Mucosa of stomach (tissue), 1 donor: ENCODE measurements around the gene GIMAP8.

Experiments
- H3K27me3 ChIP-seq: one replicate; pipeline ENCODE4 v1.7.0; 2013; ENCODE audit warnings: mild to moderate bottlenecking, low read length; ENCODE audit not compliant: control insufficient read depth, insufficient read depth
- H3K36me3 ChIP-seq: one replicate; pipeline ENCODE4 v1.7.0; 2013; ENCODE audit warnings: low read length; ENCODE audit not compliant: control insufficient read depth, insufficient read depth
- H3K4me1 ChIP-seq: one replicate; pipeline ENCODE4 v1.7.0; 2013; ENCODE audit warnings: mild to moderate bottlenecking, low read length; ENCODE audit not compliant: control insufficient read depth, insufficient read depth
- H3K4me3 ChIP-seq: one replicate; pipeline ENCODE4 v1.7.0; 2013; ENCODE audit warnings: low read length
- H3K9ac ChIP-seq: one replicate; pipeline ENCODE4 v1.7.0; 2013; ENCODE audit warnings: mild to moderate bottlenecking, low read length, moderate library complexity
- H3K9me3 ChIP-seq: one replicate; pipeline ENCODE4 v1.7.0; 2013; ENCODE audit warnings: mild to moderate bottlenecking, low read length, moderate library complexity; ENCODE audit not compliant: control insufficient read depth
- donor health status: Pancreatic carcinoma.

The GIMAP8 gene

GRCh38 chr7:150450491-150451001 lies at the start of gene GIMAP8:
Gene GIMAP8 (plus strand): TSS chr7:150450630. CDS start chr7:150466699, 16,069 bp downstream.
- Histone ChIP-seq H3K4me1 (no peaks in the 10 kb centered on the region), H3K27me3 (peaks cover 11% of the 10 kb centered on the region), H3K9ac (no peak within 1 kb of the TSS), H3K9me3 (no peaks in the 10 kb centered on the region), H3K36me3 (no peaks in the 10 kb centered on the region), H3K4me3 (no peak within 1 kb of the TSS)

- Histone ChIP-seq H3K4me3 (no peak overlapping the region), H3K9ac (no peak overlapping the region), H3K27me3 (no peaks in the 10 kb centered on the region), H3K4me1 (peaks cover 46% of the 10 kb centered on the region), H3K9me3 (no peaks in the 10 kb centered on the region), H3K36me3 (no peaks in the 10 kb centered on the region)
These were observed 49.5 kb upstream of the GIMAP8 start for GRCh38 chr7:150400788-150401423.

GRCh38 chr7:150401424-150401790 lies 49.0 kb upstream of the GIMAP8 start:
- H3K9ac ChIP-seq, result no peak overlapping the region
- no peaks in the 10 kb centered on the region for H3K27me3 ChIP-seq
- no peaks in the 10 kb centered on the region for H3K36me3 ChIP-seq
- H3K4me1 ChIP-seq, result peaks cover 51% of the 10 kb centered on the region
- H3K4me3 ChIP-seq, result no peak overlapping the region
- H3K9me3 ChIP-seq, result no peaks in the 10 kb centered on the region

- no peak overlapping the region for H3K4me3 ChIP-seq
- H3K27me3 ChIP-seq, result no peaks in the 10 kb centered on the region
- H3K4me1 ChIP-seq, result peaks cover 58% of the 10 kb centered on the region
- H3K9me3 ChIP-seq, result no peaks in the 10 kb centered on the region
- no peaks in the 10 kb centered on the region for H3K36me3 ChIP-seq
- H3K9ac ChIP-seq, result no peak overlapping the region
These were observed 48.4 kb upstream of the GIMAP8 start for GRCh38 chr7:150401861-150402631.

GRCh38 chr7:150402671-150403321 lies 47.6 kb upstream of the GIMAP8 start:
- Histone ChIP-seq H3K4me3 (no peak overlapping the region), H3K9ac (peak overlapping the region; percentile 36)

GRCh38 chr7:150403376-150404171 lies 46.9 kb upstream of the GIMAP8 start:
- peak overlapping the region; percentile 91 for H3K9ac ChIP-seq
- H3K4me1 ChIP-seq, result peaks cover 59% of the 10 kb centered on the region
- H3K27me3 ChIP-seq, result no peaks in the 10 kb centered on the region
- no peaks in the 10 kb centered on the region for H3K9me3 ChIP-seq
- no peak overlapping the region for H3K4me3 ChIP-seq
- no peaks in the 10 kb centered on the region for H3K36me3 ChIP-seq

More at GRCh38 chr7:150402671-150403321, 47.6 kb upstream of the GIMAP8 start:
- H3K4me1 ChIP-seq, result peaks cover 59% of the 10 kb centered on the region
- no peaks in the 10 kb centered on the region for H3K36me3 ChIP-seq
- no peaks in the 10 kb centered on the region for H3K9me3 ChIP-seq
- no peaks in the 10 kb centered on the region for H3K27me3 ChIP-seq

DNA sequence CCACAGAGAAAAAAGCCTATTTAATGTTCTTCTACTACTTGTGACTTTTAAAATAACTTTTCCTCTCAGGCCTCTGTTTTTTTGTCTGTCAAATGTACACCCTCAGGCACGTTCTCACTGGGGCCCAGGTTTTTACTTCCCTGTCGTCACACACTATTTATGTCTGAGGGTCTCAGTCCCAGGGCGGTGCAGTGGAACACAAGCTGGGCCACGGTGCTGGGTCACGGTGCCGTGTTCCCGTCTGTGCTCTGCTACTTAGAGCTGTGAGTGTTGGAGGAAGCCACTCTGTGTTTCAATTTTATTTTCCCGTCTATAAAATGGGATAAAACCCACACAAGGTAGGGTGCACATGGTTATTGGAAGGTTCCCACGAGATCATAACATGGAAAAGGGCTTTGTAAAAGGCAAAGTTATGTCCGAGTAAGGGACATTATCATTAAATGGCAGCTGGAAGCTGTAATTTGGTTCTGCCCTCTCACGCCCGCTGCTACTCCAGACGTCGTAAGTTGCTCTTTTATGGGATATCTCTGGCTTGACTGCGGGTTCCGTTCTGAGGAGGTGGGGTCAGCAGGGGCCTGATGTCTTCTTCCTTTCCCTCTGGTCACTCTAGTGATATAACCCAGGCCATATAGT lies 46.1 kb upstream of the GIMAP8 start:
- Histone ChIP-seq H3K4me3 (peak overlapping the region; percentile 58), H3K36me3 (no peaks in the 10 kb centered on the region), H3K9me3 (no peaks in the 10 kb centered on the region), H3K9ac (peak overlapping the region; percentile 91), H3K4me1 (peaks cover 59% of the 10 kb centered on the region), H3K27me3 (no peaks in the 10 kb centered on the region)

- no peaks in the 10 kb centered on the region for H3K9me3 ChIP-seq
- H3K4me3 ChIP-seq, result peak overlapping the region; percentile 58
- H3K4me1 ChIP-seq, result peaks cover 58% of the 10 kb centered on the region
- no peaks in the 10 kb centered on the region for H3K27me3 ChIP-seq
- no peaks in the 10 kb centered on the region for H3K36me3 ChIP-seq
- peak overlapping the region; percentile 91 for H3K9ac ChIP-seq
These were observed 45.4 kb upstream of the GIMAP8 start for GRCh38 chr7:150404805-150405583.

- Histone ChIP-seq H3K9ac (peak overlapping the region; percentile 91), H3K36me3 (no peaks in the 10 kb centered on the region), H3K9me3 (no peaks in the 10 kb centered on the region), H3K4me1 (peaks cover 51% of the 10 kb centered on the region), H3K4me3 (peak overlapping the region; percentile 52), H3K27me3 (no peaks in the 10 kb centered on the region)
These were observed 44.7 kb upstream of the GIMAP8 start for GRCh38 chr7:150405584-150406311.

- H3K36me3 ChIP-seq, result no peaks in the 10 kb centered on the region
- no peaks in the 10 kb centered on the region for H3K27me3 ChIP-seq
- H3K4me1 ChIP-seq, result peaks cover 47% of the 10 kb centered on the region
- H3K4me3 ChIP-seq, result peak overlapping the region; percentile 52
- no peaks in the 10 kb centered on the region for H3K9me3 ChIP-seq
- peak overlapping the region; percentile 91 for H3K9ac ChIP-seq
These were observed 44.2 kb upstream of the GIMAP8 start for GRCh38 chr7:150406312-150406566.
